ENCODE results near the gene BCL2.

DNA sequence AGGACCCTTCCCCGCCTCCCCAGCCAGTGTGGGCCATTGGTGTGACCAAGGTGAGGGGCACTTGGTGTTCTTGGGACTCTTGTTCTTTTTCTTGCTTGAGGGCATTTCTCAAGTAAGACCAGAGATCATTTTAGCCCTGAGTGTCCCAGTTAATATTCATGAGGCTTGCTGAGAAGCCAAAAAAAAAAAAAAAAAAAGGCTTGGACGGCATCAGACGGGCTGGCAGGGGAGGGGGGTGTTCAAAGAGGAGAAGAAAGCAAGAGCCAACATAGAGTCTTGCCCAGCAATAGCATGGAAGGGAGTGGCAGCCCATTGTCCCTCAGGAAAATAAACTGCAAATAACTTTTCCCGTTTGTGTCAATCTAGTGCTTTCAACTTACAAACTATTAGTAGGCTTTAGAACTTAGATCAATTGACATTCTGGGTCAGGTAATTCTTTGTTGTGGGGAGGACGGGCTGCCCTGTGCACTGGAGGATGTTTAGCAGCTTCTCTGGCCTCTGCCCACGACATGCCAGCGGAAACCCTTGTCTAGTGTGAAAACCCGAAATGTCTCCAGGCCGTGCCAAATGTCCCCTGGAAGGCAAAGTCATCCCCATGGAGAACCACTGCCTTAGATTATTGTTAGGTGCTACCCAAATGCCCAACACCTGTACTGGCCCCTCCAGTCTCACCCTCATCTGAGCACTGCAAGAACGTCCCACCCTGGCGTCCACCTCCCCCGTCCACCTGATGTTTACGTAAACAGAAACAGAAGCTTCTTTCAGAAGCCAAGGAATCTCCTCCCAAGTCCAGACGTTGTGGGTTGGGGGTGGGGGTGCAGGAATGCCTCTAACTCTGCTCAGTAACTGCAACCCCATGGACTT lies 163.4 kb downstream of the BCL2 start:
- TF ChIP-seq PATZ1 (CRISPR knock-in tag; IDR thresholded peaks at IDR 0.05; ENCODE audit: borderline replicate concordance), result no peak
- no peak for TF ChIP-seq PPARA (CRISPR knock-in tag; IDR thresholded peaks at IDR 0.05; ENCODE audit: borderline replicate concordance)
- TF ChIP-seq, protein P1, sequence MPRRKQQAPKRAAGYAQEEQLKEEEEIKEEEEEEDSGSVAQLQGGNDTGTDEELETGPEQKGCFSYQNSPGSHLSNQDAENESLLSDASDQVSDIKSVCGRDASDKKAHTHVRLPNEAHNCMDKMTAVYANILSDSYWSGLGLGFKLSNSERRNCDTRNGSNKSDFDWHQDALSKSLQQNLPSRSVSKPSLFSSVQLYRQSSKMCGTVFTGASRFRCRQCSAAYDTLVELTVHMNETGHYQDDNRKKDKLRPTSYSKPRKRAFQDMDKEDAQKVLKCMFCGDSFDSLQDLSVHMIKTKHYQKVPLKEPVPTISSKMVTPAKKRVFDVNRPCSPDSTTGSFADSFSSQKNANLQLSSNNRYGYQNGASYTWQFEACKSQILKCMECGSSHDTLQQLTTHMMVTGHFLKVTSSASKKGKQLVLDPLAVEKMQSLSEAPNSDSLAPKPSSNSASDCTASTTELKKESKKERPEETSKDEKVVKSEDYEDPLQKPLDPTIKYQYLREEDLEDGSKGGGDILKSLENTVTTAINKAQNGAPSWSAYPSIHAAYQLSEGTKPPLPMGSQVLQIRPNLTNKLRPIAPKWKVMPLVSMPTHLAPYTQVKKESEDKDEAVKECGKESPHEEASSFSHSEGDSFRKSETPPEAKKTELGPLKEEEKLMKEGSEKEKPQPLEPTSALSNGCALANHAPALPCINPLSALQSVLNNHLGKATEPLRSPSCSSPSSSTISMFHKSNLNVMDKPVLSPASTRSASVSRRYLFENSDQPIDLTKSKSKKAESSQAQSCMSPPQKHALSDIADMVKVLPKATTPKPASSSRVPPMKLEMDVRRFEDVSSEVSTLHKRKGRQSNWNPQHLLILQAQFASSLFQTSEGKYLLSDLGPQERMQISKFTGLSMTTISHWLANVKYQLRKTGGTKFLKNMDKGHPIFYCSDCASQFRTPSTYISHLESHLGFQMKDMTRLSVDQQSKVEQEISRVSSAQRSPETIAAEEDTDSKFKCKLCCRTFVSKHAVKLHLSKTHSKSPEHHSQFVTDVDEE (CRISPR knock-in tag; IDR thresholded peaks at IDR 0.05), result no peak
- TF ChIP-seq ZFP30 (CRISPR knock-in tag; IDR thresholded peaks at IDR 0.05), result no peak
- TF ChIP-seq ZFP3 (CRISPR knock-in tag; IDR thresholded peaks at IDR 0.05), result no peak
- no peak for TF ChIP-seq GLIS3 (CRISPR knock-in tag; IDR thresholded peaks at IDR 0.05)
- no peak for TF ChIP-seq TOX (CRISPR knock-in tag; IDR thresholded peaks at IDR 0.05; ENCODE audit: borderline replicate concordance)
- no peak for TF ChIP-seq OSR1 (CRISPR knock-in tag; IDR thresholded peaks at IDR 0.05)

Measured in SK-N-SH treated with all-trans-retinoic acid at 6 μM for 48 hours (cell line).